Ovary (tissue), 9 donors: Measurements from ENCODE around the gene BOLA1. TPM values are rescaled to one million over a fixed set of nuclear protein-coding genes. Genes with fewer than 3 reads are reported as not detected.
"Not testable (repeated sequence)": the region's sequence is repeated elsewhere in the genome, so short reads cannot be mapped to it uniquely, and the experiment has no call there.

Experiments
- DNase-seq, 5 donors: peaks; one replicate each; pipeline ENCODE4 v3.0.0-alpha.2; 2019 to 2020
- H3K27ac ChIP-seq, 2 donors: fragments of 200-600 bp; one replicate each; pipeline versions ENCODE4 v1.5.1 to v1.8.0; 2019 to 2022
- H3K27me3 ChIP-seq: fragments of 200-600 bp; one replicate; pipeline ENCODE4 v1.8.0; 2022
- H3K36me3 ChIP-seq: fragments of 200-600 bp; sonication (generic); one replicate; pipeline ENCODE4 v1.5.1; 2019
- H3K4me1 ChIP-seq: one replicate; pipeline ENCODE4 v1.8.1; 2013; ENCODE audit warnings: mild to moderate bottlenecking, moderate library complexity; ENCODE audit not compliant: insufficient read depth
- H3K4me3 ChIP-seq: fragments of 200-600 bp; sonication (generic); one replicate; pipeline ENCODE4 v1.5.1; 2017
- H3K9me3 ChIP-seq, 2 donors: fragments of 200-600 bp in 1 of 2; sonication (generic) in 1 of 2; one replicate each; pipeline versions ENCODE4 v1.5.1 to v1.8.1; 2013 to 2019; ENCODE audit warnings: mild to moderate bottlenecking in 1 of 2, moderate library complexity in 1 of 2
- EP300 ChIP-seq: sonication (generic); formaldehyde crosslinking; IDR thresholded peaks from one replicate; pipeline ENCODE4 v1.6.1; 2017; ENCODE audit warnings: antibody characterized with exemption
- POLR2A ChIP-seq: fragments of 450-650 bp; IDR thresholded peaks from one replicate; pipeline ENCODE4 v1.6.1; 2017; ENCODE audit warnings: antibody characterized with exemption, mild to moderate bottlenecking, moderate library complexity
- WGBS, 3 donors: extraction: QIAGEN DNeasy Blood & Tissue Kit in 1 of 3; methylation state at CpG; one replicate each; pipeline versions ENCODE4 v1.1.5 to v1.1.7; 2013 to 2017; 5-methylcytosine and 5-hydroxymethylcytosine counted together
- intact Hi-C, 4 donors: fragments of 100-400 bp; cut with DNase I; formaldehyde crosslinking; loops; one replicate each; pipeline versions ENCODE4 v1.11.0 to v1.15.1; 2022 to 2023
- polyA plus RNA-seq, 2 donors: library from polyadenylated mRNA; stranded (reverse); fragments of 200-250 nt in 1 of 2; fragments of 350-450 nt in 1 of 2; fragmentation: Illumina TruSeq in 1 of 2; extraction: RNeasy Lipid Tissue Mini Kit (QIAGEN cat#74804) in 1 of 2; gene quantifications; one replicate each; pipeline ENCODE4 v1.2.3, GENCODE V29; 2013 to 2014
- total RNA-seq, 7 donors: library from RNA; depleted of rRNA in 2 of 7; stranded (reverse); fragments of >200 nt in 2 of 7; fragmentation: NEBNext Ultra II Directional in 3 of 7; extraction: Animal tissue kit (Norgen Biotek cat#: 25700) in 3 of 7; gene quantifications; one replicate each; pipeline versions ENCODE4 v1.1.0 to v1.2.4, GENCODE V29; 2016 to 2023
- TF ChIP-seq, protein P1 (sequence below), 3 donors: fragments of 450-650 bp in 2 of 3; fragments of 200-600 bp in 1 of 3; IDR thresholded peaks; one replicate each; pipeline versions ENCODE4 v1.5.1 to v1.8.0; 2016 to 2022; ENCODE audit warnings: antibody characterized with exemption in 3 of 3, mild to moderate bottlenecking in 1 of 3
- donor health status: DM: no; HTN: no; CAD: no; lungs with moderate emphysema.
- donor health status: DM: no; HTN: no; CAD: no.
- donor health status: Bipolar disorder and iron deficiency.
- donor health status: DM: yes; HTN: yes; CAD: no.
- donor health status: DM: no; HTN: no; CAD: no.
- donor health status: DM: yes; HTN: yes; CAD: no.

The BOLA1 gene
- total and polyA plus RNA-seq, 9 donors = 11.6 to 36.5 (median 16.1) TPM

DNA sequence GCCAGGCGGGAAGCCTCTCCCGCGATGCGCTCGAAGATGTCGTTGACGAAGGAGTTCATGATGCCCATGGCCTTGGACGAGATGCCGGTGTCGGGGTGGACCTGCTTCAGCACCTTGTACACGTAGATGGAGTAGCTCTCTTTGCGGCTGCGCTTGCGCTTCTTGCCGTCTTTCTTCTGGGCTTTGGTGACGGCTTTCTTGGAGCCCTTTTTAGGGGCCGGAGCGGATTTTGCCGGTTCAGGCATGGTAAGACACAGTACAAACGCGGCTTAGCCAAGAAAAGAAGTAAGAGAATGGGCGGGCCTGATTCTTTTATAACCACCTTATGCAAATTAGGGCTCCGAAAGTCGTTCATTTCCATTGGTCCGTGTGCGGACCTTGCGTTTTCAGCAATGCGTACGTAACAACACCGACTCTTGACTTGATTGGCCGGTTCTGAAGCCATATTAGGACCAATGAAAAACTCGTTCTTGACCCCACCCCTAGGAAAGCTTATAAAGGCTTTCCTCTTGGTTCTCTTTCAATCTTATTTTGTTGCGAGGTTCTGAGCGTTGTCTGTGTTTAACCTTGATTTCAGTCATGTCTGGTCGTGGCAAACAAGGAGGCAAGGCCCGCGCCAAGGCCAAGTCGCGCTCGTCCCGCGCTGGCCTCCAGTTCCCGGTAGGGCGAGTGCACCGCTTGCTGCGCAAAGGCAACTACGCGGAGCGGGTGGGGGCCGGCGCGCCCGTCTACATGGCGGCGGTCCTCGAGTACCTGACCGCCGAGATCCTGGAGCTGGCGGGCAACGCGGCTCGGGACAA is 12.8 kb upstream of the BOLA1 start:
- H3K27ac ChIP-seq = peak overlapping the region; percentile 96 to 99
- H3K4me3 ChIP-seq = peak overlapping the region; percentile 80
- peak; percentile 85 to 92 (median 87) for DNase-seq
- 0% methylated on average over 45 to 62 of the region's 62 CpGs for whole genome bisulfite sequencing, 3 donors
- TF ChIP-seq EP300 (peak; percentile 77), POLR2A (peak; percentile 99)
- TF ChIP-seq, protein P1, sequence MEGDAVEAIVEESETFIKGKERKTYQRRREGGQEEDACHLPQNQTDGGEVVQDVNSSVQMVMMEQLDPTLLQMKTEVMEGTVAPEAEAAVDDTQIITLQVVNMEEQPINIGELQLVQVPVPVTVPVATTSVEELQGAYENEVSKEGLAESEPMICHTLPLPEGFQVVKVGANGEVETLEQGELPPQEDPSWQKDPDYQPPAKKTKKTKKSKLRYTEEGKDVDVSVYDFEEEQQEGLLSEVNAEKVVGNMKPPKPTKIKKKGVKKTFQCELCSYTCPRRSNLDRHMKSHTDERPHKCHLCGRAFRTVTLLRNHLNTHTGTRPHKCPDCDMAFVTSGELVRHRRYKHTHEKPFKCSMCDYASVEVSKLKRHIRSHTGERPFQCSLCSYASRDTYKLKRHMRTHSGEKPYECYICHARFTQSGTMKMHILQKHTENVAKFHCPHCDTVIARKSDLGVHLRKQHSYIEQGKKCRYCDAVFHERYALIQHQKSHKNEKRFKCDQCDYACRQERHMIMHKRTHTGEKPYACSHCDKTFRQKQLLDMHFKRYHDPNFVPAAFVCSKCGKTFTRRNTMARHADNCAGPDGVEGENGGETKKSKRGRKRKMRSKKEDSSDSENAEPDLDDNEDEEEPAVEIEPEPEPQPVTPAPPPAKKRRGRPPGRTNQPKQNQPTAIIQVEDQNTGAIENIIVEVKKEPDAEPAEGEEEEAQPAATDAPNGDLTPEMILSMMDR (IDR thresholded peaks at IDR 0.05) = peak in 2 of 3 donors; percentile 20 to 26
- H3K27me3 ChIP-seq = no peaks in the 10 kb centered on the region
- no peaks in the 10 kb centered on the region for H3K9me3 ChIP-seq
- intact Hi-C loops = no loop called here
- H3K36me3 ChIP-seq = no peaks in the 10 kb centered on the region
- H3K4me1 ChIP-seq = peaks cover 2% of the 10 kb centered on the region

DNA sequence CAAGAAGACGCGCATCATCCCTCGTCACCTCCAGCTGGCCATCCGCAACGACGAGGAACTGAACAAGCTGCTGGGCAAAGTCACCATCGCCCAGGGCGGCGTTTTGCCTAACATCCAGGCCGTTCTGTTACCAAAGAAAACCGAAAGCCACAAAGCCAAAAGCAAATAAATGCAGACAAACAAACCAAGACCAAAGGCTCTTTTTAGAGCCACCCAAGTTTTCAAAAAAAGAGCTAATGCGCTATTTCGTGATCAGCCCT is 12.2 kb upstream of the BOLA1 start:
- peak overlapping the region; percentile 96 to 99 for H3K27ac ChIP-seq
- H3K9me3 ChIP-seq, intact Hi-C loops, H3K4me1 ChIP-seq, H3K36me3 ChIP-seq, H3K27me3 ChIP-seq, DNase-seq: not testable (repeated sequence)
- peak overlapping the region; percentile 60 for H3K4me3 ChIP-seq
- 0 to 1% (median 1%) methylated on average over 13 of the region's 13 CpGs for WGBS, 3 donors

DNA sequence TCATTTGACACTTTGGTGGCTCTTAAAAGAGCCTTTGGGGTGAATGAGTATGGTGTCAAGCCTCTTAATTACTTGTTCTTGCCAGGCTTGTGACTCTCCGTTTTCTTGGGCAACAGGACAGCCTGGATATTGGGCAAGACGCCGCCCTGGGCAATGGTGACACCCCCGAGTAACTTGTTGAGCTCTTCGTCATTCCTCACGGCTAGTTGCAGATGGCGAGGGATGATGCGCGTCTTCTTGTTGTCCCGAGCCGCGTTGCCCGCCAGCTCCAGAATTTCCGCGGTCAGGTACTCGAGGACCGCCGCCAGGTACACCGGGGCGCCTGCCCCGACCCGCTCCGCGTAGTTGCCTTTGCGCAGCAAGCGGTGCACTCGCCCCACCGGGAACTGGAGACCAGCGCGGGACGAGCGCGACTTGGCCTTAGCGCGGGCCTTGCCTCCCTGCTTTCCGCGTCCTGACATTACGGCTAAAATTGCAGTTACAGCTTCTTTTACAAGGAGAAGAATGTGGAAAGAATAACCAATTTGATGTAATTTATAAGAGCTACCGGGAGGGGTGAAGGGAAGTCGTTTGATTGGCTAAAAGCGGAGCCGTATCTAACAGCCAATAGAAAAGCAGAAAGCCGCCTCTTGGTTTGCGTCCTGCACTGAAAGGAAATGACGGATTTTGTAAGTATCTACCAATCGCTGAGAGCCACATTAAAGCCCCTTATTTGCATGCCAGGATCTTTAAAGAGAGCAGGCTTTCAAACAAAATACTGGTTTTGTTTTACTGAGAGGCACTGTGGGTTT is 11.7 kb upstream of the BOLA1 start:
- WGBS, 3 donors = 0% methylated on average over 43 to 46 of the region's 46 CpGs
- peak overlapping the region; percentile 60 for H3K4me3 ChIP-seq
- no peaks in the 10 kb centered on the region for H3K27me3 ChIP-seq
- peak; percentile 78 to 89 (median 83) for DNase-seq
- intact Hi-C loops = no loop called here
- peaks cover 2% of the 10 kb centered on the region for H3K4me1 ChIP-seq
- no peaks in the 10 kb centered on the region for H3K36me3 ChIP-seq
- peak overlapping the region; percentile 96 to 99 for H3K27ac ChIP-seq
- no peaks in the 10 kb centered on the region for H3K9me3 ChIP-seq
- TF ChIP-seq EP300 (no peak), POLR2A (peak; percentile 96)
- TF ChIP-seq, protein P1 (IDR thresholded peaks at IDR 0.05) = peak; percentile 4 to 46 (median 34)

DNA sequence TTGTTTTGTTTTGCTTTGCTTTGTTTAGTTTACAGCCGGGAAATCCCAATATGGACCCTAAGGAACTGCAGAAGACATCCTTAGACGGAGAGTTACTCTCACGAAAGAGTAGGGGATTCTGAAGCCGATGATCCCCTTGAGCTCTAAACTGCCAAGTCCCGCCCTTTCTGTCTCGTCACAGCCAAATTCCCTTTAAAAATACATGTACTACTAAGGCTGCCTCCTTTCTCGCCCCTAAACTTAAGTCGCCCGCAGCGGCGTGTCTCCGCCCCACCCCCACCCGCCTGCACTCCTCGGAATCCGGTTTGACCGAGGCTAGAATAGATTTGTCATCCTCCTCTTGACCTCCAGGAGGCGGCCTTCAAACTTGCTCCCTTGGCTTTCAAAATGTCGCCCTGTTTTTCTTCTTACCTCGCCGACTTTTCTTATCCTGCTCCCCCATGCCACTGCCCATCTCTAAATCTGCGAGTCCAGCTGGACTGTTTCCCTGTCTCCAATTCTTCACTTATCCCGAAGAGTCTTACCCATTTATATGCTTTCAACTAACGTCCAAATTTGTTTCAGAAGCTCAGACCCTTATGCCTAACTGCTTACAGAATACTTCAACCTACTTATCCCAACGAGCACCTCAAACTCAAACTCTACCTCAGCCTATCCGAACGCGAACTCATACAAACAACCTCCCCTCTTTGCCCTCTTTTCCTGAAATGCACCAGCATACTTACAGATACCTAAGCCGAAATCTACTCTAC is 10.9 kb upstream of the BOLA1 start:
- 0 to 1% (median 1%) methylated on average over 28 of the region's 28 CpGs for WGBS, 3 donors

More for the DNA sequence above, 10.9 kb upstream of the BOLA1 start:
- intact Hi-C loops = no loop called here
- peak; percentile 80 to 89 (median 85) for DNase-seq
- Histone ChIP-seq H3K4me3 (peak overlapping the region; percentile 60), H3K27me3 (no peaks in the 10 kb centered on the region), H3K9me3 (no peaks in the 10 kb centered on the region), H3K4me1 (peaks cover 2% of the 10 kb centered on the region), H3K36me3 (no peaks in the 10 kb centered on the region), H3K27ac (peak overlapping the region; percentile 13 to 99)
- TF ChIP-seq, protein P1 (IDR thresholded peaks at IDR 0.05) = peak; percentile 26 to 61 (median 56)
- peak; percentile 9 for TF ChIP-seq POLR2A
- TF ChIP-seq EP300 = no peak
